SK-N-MC (cell line): Measurements from ENCODE around the gene OSBPL5.

Experiments
- DNase-seq: peaks from one replicate; pipeline ENCODE4 v3.0.0-alpha.2; 2011; ENCODE audit warnings: low read depth, low spot score
- H3K27ac ChIP-seq: fragments of 200-600 bp; sonication (generic); 2 replicates; pipeline ENCODE4 v1.5.1; 2016; ENCODE audit warnings: mixed run types
- H3K36me3 ChIP-seq: fragments of 200-600 bp; sonication (generic); 2 replicates; pipeline ENCODE4 v1.6.1; 2017; ENCODE audit warnings: antibody characterized with exemption, low read length, mixed read lengths; ENCODE audit not compliant: insufficient read depth
- H3K4me3 ChIP-seq: fragments of 200-600 bp; sonication (generic); 2 replicates; pipeline ENCODE4 v1.5.1; 2016
- H3K9ac ChIP-seq: fragments of 200-600 bp; sonication (generic); 2 replicates; pipeline ENCODE4 v1.8.0; 2017; ENCODE audit warnings: mixed run types, mixed read lengths; ENCODE audit not compliant: insufficient read length
- H3K9me3 ChIP-seq: fragments of 200-600 bp; sonication (generic); 2 replicates; pipeline ENCODE4 v1.6.1; 2017; ENCODE audit warnings: low read depth, mild to moderate bottlenecking, antibody characterized with exemption, low read length, moderate library complexity, mixed read lengths
- EZH2 ChIP-seq: fragments of 200-600 bp; sonication (generic); IDR thresholded peaks from one replicate; pipeline ENCODE4 v1.6.1; 2017; ENCODE audit warnings: antibody characterized with exemption
- FOXP2 ChIP-seq: optimal IDR thresholded peaks from 2 replicates; pipeline ENCODE3; 2011; ENCODE audit warnings: mild to moderate bottlenecking, moderate library complexity; ENCODE audit not compliant: insufficient read depth; ENCODE audit errors: extremely low read length, control extremely low read depth
- POLR2AphosphoS5 ChIP-seq: IDR thresholded peaks from 2 replicates; pipeline ENCODE4 v1.6.1; 2012; ENCODE audit warnings: mild to moderate bottlenecking, low read depth, low read length, borderline replicate concordance

OSBPL5 gene

DNA sequence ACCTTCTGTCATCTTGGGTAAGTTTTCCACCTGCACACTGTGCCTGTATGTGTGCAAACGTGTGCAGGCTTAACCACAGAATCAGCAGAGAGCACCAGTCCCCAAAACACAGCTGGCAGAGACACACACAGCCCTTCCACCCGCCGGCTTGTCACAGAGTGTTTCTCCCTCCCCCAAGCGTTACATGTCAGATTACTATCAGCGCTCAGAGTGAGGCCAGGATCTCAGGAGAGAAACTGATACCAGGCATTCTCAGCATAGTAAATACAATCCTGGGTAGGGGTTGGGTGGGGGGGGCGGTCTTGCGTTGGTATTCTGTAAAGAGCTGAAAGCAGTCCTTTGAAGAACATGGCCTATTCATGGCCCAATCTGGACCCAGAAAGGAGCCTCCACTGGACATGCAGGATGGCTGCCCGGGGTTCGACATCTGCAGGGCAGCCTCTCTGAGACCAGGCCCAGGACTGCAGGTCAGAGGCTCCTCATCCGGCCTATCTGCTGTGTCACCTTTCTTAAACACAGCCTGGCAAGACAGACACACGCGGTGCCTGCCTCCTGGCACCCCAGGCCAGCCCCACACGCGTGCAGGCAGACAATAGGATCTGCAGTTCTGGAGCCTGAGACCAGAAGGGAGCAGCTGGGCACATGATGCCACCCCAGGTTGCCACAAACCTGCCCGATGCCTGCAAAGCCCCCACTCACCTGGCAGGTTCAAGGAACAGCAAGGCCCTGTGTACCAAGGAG, 1.7 kb downstream of the OSBPL5 start:
- TF ChIP-seq FOXP2 (no peak), POLR2AphosphoS5 (no peak), EZH2 (no peak)
- H3K9me3 ChIP-seq, result no peaks in the 10 kb centered on the region
- no peak overlapping the region for H3K27ac ChIP-seq
- no peaks in the 10 kb centered on the region for H3K36me3 ChIP-seq
- no peak for DNase-seq
- peak overlapping the region; percentile 90 for H3K4me3 ChIP-seq
- no peak overlapping the region for H3K9ac ChIP-seq

DNA sequence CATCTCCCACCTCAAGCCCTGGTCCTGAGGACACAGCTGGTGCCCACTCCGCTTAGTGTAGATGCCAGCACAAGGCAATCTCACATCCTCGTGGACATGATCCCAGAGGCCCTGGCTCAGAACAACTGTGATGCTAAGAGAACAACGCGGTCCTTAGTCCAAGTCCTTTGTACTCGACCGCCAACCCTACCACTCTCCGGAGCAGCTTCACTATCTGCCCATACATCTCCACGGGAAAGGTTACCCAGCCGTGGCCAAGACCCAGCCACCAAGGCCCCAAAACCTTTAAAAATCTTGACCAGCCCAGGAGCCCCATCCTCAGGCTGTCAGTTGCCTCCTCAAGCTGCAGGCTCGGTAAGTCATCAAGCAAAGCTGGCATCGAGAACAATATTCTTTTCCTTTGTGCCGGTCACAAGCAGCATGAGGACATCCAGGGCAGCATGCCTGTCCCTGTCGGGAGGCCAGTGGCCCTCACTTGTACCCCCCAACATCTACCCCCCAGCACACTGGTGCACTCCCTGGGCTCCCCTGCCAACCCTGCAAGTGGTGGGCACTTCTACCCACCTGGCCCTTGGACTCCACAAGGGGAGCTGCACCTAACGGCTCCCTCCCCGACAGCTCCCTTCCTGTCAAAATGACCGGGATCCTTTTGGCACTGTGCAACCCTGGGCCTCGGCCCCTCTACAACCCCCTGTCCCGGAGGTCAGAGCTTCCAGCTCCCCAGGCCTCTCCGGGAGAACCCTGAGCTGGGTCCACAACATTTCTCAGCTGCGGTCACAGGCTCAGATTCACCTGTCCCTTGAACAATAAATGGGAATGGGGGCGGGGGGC, 2.5 kb downstream of the OSBPL5 start:
- Histone ChIP-seq H3K9ac (no peak overlapping the region), H3K36me3 (no peaks in the 10 kb centered on the region), H3K4me3 (no peak overlapping the region), H3K9me3 (no peaks in the 10 kb centered on the region), H3K27ac (no peak overlapping the region)
- no peak for DNase-seq
- no peak for TF ChIP-seq EZH2
- TF ChIP-seq POLR2AphosphoS5, result no peak
- TF ChIP-seq FOXP2, result no peak

DNA sequence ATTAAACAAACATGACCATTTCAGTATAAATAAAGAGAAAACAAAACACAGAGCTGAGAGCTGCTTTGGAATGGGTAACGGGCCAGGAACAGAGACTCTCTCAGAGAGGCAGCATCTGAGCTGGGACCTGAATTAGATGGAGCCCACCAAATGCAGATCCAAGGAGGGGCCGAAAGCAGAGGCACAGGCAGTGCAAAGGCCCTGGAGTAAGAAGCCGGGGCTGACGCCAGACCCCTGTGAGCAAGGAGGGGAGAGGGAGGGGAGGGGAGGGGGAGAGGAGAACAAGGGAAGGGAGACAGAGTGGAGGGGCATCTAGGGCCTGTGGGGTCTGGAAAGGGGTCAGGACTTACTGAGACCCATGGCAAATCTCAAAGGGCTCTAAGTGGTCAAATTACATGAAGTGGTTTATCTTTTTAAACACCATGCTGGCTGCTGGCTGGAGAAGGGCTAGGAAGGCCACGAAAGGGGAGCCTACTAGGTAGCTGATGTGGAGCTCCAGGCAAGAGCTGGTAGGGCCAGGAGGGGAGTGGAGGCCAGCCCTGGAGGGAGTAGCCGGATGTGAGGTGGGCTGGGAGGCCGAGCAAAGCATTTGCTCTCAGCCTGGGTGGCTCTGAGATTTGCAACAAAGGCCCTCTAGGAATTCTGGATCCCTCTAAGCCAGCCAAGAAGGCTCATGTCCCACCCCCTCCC, 3.2 kb downstream of the OSBPL5 start:
- no peak overlapping the region for H3K4me3 ChIP-seq
- no peak overlapping the region for H3K9ac ChIP-seq
- no peak overlapping the region for H3K27ac ChIP-seq
- no peaks in the 10 kb centered on the region for H3K36me3 ChIP-seq
- TF ChIP-seq POLR2AphosphoS5 (no peak), EZH2 (no peak), FOXP2 (no peak)
- H3K9me3 ChIP-seq, result no peaks in the 10 kb centered on the region
- DNase-seq, result no peak

DNA sequence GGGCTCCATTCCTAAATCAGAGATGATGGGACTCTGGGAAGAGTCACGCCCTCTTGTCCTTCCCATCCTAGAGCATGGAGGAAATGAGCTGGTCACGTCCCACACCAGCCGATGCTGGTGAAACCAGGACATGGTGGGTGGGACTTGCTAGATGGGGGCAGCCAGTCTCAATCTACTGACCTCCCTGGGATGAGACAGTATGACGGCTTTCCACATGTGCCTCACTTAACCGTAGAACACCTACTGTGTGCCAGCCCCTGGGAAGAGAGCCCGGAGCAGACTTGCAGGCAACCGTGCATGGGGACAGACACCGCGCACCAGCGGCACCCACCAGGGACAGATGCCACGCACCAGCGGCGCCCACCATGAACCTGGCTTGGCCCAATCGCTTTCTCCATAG, 3.8 kb downstream of the OSBPL5 start:
- Histone ChIP-seq H3K9ac (no peak overlapping the region), H3K27ac (no peak overlapping the region), H3K9me3 (no peaks in the 10 kb centered on the region), H3K4me3 (no peak overlapping the region), H3K36me3 (no peaks in the 10 kb centered on the region)
- TF ChIP-seq EZH2 (no peak), FOXP2 (no peak), POLR2AphosphoS5 (no peak)
- DNase-seq, result no peak

DNA sequence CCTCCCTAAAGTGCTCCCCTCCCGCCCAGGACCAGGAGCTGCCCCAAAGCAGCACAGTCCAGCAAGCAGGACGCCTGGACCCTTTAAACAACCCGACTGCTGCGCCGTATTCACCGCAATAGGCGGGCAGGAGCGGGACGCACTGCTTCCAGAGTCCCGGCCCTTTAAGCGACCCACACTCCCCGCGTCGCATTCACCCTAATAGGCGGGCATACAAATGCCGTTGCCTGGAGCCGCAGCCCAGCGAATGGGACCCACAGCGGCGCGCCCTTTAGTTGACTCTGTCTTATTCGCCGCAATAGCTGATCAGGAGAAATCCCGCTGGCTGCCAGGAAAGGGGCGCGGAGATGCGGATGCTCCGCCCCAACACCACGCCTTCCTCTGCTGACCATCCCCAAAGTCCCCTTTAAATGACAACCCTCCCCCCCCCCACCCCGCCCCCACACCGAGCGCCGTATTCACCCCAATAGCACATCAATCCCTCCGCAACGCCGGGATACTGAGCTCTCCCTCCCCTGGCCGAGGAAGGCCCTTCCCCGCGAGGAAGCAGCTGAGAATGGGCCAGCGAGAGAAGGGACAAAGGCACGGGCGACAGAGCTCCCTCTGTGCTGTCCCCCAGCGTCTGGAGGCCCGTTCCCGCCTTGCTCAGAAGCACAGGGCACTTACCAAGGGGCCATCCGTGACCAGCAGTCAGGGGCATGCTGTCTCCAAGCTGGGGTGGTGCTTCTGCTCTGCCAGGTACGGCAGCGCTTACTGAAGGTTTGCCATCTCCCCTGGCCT, 4.7 kb downstream of the OSBPL5 start:
- H3K9ac ChIP-seq, result no peak overlapping the region
- H3K27ac ChIP-seq, result no peak overlapping the region
- no peaks in the 10 kb centered on the region for H3K9me3 ChIP-seq
- TF ChIP-seq POLR2AphosphoS5 (no peak), FOXP2 (no peak)
- peak; percentile 6 for DNase-seq
- no peaks in the 10 kb centered on the region for H3K36me3 ChIP-seq
- H3K4me3 ChIP-seq, result 0 out of 2 replicates have a peak overlapping the region, but pooled peaks have one; percentile 42

DNA sequence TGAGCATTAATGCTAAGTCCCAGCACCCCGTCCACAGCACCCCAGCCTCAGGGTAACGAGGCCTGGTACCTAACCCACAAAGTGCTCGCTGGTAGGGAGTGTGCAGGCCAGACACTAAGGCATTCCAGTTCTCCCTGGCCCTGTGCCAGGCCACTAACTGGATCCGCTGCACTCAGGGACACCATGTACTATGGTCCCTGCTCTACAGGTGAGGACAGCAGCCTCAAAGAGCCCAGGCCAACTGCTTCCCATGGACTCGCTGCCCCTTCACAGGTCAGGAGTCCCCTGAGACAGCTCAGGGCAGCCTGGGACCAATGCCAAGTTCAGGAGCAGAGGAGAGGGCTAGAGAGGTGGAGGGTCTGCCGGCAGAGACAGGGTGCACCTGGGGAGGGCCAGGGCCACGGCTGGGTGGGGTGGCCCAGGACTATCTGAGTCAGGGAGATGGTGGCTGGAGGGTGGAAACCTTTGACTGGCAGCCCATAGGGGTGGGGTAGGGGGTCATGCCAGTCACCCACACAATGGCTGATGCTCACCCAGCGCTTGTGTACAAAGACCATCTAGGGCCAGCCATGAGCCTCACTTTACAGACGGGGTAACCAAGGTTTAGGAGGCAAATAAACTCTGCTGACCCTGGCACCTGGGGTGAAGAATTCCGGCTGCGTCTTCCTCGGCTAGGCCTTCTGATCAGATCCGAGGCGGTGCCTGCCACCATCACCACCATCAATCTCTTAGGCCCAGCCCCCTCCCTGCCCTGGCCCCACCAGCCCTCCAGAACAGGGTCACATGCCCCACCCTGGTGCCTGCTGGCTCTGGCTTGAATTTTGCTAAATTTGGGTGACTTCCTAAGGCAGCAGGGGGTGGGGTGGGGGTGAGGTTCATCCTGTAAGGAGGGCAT, 5.6 kb downstream of the OSBPL5 start:
- Histone ChIP-seq H3K9ac (no peak overlapping the region), H3K9me3 (no peaks in the 10 kb centered on the region), H3K36me3 (no peaks in the 10 kb centered on the region), H3K27ac (no peak overlapping the region), H3K4me3 (0 out of 2 replicates have a peak overlapping the region, but pooled peaks have one; percentile 42)
- no peak for DNase-seq
- TF ChIP-seq POLR2AphosphoS5, result no peak
- no peak for TF ChIP-seq EZH2
- no peak for TF ChIP-seq FOXP2

DNA sequence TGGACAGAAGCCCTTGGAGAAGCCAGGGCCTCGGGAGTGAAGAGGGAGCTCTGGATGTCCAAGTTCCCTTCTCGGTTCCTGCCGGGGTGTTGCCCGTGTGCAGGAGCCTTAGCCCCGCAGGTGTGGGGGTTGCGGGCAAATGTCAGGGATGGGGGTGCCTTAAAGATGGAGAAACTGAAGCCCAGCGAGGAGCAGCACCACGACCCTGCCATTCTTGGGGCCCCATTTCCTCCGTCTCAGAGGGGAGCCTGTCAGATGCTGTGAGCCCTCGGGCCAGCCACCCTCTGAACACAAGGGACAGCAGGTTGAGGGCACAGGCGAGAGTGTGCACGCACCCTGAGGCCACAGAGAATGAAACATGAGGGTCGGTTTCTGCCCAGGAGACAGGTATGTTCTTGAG, 6.3 kb downstream of the OSBPL5 start:
- Histone ChIP-seq H3K9ac (no peak overlapping the region), H3K36me3 (no peaks in the 10 kb centered on the region), H3K9me3 (no peaks in the 10 kb centered on the region), H3K27ac (no peak overlapping the region), H3K4me3 (no peak overlapping the region)
- TF ChIP-seq POLR2AphosphoS5, result no peak
- TF ChIP-seq EZH2, result no peak
- TF ChIP-seq FOXP2, result no peak
- DNase-seq, result no peak
